Left renal cortex interstitium (tissue), 4 donors: Measurements from ENCODE around the gene GJB5. TPM values are rescaled to one million over a fixed set of nuclear protein-coding genes. Genes with fewer than 3 reads are reported as not detected.

Source experiments
- DNase-seq, 4 donors: peaks; one replicate each; pipeline ENCODE4 v3.0.0-alpha.2; 2013; ENCODE audit warnings: low read depth in 4 of 4, low spot score in 2 of 4, missing footprints in 1 of 4
- polyA plus RNA-seq, 4 donors: library from polyadenylated mRNA; unstranded; fragments of 120-200 nt; gene quantifications; one replicate each; pipeline ENCODE4 v1.2.1, GENCODE V29; 2013; ENCODE audit not compliant: insufficient read length in 4 of 4

Gene GJB5
- polyA plus RNA-seq, 4 donors = 0.22 to 0.51 (median 0.30) TPM; not detected in 1

GRCh38 chr1:34744851-34745250, 10.0 kb upstream of the GJB5 start:
- no peak for DNase-seq

GRCh38 chr1:34745666-34746065, 9.2 kb upstream of the GJB5 start:
- DNase-seq = no peak

- DNase-seq = no peak
Measured at GRCh38 chr1:34746101-34746500, 8.7 kb upstream of the GJB5 start.

DNA sequence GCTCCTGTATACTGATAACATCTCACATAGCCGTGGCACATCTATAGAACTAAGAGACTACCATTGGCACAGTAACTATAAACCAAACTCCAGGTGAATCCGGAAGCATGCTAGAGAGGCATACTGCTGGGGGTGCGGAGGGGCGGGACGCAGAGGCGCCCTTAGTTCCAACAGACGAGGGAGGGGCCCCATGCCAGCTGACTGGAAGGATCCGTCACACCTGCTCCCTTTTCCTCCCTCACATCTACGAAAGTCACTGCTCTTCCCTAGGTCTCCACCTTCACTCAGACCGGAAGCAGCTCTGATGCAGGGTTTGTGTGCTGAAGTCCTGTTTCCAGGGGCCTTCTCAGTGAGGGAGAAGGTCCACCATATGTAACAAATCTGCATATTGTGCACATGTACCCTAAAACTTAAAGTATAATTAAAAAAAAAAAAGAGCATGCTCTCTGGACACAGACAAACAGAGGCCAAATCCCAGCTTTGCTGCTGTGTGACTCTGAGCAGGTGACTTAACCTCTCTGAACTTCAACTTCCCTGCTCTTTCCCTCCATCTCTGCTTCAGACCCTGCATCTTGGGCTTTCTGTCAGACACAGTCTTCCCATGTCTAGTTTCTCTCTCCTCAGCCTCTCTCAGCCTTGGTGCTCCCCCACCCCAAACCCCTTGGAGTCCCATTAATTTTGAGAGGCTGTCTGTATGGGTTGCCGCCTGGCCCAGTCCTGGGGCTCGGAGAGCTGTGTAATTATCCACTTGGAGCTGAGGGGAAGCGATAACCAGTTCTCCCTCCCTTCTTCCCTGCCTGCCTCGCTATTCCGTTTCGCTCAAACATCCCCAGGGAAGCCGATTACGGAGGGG, 7.8 kb upstream of the GJB5 start:
- no peak for DNase-seq

GRCh38 chr1:34747638-34747941, 7.3 kb upstream of the GJB5 start:
- no peak for DNase-seq

GRCh38 chr1:34749992-34750391, 4.9 kb upstream of the GJB5 start:
- DNase-seq = no peak

DNA sequence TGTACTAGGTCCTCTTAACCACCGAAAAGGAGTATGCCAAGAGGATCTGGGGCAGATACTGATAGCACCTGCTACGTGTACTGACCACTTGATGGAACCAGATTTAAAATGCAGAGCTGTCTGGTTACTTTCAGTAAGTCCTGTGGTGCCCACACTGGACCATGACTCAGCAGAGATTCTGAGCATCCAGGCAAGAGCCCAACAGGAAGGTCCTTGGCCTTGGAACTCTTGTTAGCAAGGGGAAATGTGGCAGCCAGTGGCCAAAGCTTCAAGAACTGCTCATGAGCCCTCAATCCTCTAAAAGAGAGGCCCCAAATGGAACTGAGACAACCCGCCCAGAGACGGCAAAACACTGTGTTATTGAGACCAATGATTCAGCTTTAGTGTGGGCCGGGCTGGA, 4.2 kb upstream of the GJB5 start:
- no peak for DNase-seq

GRCh38 chr1:34753163-34753562, 1.7 kb upstream of the GJB5 start:
- DNase-seq = no peak

GRCh38 chr1:34755961-34756360, 1.1 kb downstream of the GJB5 start:
- no peak for DNase-seq

- no peak for DNase-seq
Measured at GRCh38 chr1:34757386-34757785, 2.5 kb downstream of the GJB5 start.

DNA sequence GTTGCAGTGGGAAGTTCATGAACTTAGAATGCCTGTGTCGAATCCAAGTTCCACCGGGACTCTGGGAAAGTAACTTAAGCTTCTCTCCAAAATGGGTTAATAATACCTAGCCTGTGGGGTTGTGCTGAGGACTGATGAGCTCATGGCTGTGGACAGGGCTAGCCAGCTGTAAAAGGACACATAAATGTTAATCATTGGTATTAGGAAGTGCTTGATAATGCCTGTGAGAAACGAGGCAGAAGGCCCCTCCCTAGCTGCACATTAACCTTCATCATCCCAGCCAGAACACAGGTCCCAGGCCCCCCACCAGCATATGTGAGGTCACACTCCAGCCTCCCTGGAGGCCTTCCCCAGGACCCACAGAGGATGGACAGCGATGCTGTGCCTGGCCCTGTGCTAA, 3.9 kb downstream of the GJB5 start:
- DNase-seq = no peak

- DNase-seq = no peak
Measured at GRCh38 chr1:34759503-34760357, 4.9 kb downstream of the GJB5 start, which contains the start of gene GJB4. GJB4 (plus strand) TSS chr1:34759740; CDS start chr1:34761255, 1,515 bp downstream.

DNA sequence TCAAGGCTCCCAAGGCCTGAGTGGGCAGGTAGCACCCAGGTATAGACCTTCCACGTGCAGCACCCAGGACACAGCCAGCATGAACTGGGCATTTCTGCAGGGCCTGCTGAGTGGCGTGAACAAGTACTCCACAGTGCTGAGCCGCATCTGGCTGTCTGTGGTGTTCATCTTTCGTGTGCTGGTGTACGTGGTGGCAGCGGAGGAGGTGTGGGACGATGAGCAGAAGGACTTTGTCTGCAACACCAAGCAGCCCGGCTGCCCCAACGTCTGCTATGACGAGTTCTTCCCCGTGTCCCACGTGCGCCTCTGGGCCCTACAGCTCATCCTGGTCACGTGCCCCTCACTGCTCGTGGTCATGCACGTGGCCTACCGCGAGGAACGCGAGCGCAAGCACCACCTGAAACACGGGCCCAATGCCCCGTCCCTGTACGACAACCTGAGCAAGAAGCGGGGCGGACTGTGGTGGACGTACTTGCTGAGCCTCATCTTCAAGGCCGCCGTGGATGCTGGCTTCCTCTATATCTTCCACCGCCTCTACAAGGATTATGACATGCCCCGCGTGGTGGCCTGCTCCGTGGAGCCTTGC, 6.4 kb downstream of the GJB5 start:
- DNase-seq = no peak

DNA sequence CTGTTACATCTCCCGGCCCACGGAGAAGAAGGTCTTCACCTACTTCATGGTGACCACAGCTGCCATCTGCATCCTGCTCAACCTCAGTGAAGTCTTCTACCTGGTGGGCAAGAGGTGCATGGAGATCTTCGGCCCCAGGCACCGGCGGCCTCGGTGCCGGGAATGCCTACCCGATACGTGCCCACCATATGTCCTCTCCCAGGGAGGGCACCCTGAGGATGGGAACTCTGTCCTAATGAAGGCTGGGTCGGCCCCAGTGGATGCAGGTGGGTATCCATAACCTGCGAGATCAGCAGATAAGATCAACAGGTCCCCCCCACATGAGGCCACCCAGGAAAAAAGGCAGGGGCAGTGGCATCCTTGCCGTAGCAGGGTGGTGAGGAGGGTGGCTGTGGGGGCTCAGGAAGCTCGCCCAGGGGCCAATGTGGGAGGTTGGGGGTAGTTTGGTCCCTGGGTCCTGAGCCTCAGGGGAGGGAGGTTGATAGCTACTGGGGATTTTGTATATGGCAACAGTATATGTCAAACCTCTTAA, 7.0 kb downstream of the GJB5 start:
- DNase-seq = no peak

GRCh38 chr1:34762474-34763141, 7.8 kb downstream of the GJB5 start:
- DNase-seq = no peak

DNA sequence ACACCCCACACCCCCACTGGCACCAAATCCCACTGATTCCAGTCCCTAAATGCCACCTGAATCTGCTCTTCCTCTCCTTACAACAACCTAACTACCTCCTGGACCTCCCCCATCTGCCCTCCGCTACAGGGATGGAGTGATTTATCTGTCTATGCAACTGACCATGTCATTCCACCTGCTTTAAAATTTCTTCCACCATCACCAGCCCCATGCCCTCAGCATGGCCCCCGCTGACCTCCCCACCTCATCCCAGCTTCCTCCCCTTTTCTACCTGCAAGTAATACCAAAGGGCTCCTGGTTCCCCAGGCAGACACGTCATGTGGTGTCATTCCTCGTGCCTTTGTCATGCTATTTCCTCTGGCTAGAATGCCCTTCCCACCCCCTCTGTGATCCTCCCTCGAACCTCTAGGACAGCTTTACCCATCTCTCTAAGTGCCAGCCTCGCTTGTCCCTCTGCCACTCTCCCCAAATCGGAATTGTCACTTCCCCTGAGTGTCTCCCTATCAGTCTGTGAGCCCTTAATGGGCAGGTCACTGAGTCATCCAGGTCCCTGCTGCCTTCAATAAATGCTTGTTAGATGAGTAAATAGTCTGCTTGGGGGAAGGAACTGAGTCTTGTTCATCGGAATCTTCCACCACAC, 8.4 kb downstream of the GJB5 start:
- no peak for DNase-seq

DNA sequence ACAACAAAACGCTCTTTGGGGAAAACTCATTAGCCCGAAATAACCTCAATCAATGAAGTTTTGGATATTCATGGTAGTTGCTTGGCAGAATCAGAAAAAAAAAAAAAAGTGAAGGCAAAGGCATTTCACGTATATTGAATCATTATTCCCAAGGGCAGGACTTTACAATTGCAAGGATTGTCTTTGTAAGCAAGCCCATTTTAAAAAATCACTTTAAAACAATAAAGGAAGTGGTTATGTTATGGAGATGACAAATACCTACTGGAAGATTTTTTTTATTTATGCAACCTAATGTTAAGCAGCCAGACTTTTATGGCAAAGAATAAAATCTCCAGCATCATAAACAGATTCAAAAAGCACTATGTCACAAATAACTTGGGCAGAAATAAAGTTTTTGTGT, 14.0 kb downstream of the GJB5 start:
- DNase-seq = no peak

- DNase-seq = no peak
Measured at GRCh38 chr1:34770891-34771504, 16.2 kb downstream of the GJB5 start.

DNA sequence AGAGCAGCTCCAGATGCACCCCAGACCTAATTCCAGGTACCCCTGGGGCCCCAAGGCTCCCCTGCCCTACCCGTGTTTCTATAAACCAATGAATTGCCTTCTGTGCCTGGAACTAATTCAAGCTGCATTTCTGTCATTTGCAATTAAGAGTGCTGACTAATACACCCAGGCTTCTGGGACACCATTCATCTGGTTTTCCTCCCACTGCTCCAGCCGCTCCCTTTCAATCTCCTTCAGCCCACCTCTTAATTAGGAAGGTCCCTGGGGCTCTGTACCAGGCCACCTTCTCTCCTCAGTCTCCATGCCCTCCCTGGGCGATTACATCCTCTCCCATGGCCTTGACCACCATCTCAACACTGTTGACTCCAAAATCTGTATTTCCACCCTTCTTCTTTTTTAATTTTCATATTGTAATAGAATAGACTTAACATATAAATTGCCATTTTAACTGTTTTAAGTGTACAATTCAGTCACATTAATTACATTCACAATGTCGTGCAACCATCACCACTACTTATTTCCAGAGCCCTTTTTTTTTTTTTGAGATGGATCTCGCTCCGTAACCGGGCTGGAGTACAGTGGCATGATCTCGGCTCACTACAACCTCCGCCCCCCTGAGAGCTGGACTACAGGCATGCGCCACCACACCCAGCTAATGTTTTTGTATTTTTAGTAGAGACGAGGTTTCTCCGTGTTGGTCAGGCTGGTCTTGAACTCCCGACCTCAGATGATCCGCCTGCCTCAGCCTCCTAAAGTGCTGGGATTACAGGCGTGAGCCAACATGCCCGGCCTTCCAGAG, 16.9 kb downstream of the GJB5 start:
- DNase-seq = no peak
